ENCODE data around the gene ONECUT1.

The ONECUT1 gene

GRCh38 chr15:52804526-52805081 lies 14.5 kb upstream of the ONECUT1 start:
- Histone ChIP-seq H3K27me3 (ENCODE audit: insufficient read depth, low read length) (peaks cover 94% of the 10 kb centered on the region), H3K27ac (ENCODE audit: low read depth, low read length) (peak overlapping the region; percentile 84)
- WGBS, result under 1% methylated on average over 25 of the region's 25 CpGs

DNA sequence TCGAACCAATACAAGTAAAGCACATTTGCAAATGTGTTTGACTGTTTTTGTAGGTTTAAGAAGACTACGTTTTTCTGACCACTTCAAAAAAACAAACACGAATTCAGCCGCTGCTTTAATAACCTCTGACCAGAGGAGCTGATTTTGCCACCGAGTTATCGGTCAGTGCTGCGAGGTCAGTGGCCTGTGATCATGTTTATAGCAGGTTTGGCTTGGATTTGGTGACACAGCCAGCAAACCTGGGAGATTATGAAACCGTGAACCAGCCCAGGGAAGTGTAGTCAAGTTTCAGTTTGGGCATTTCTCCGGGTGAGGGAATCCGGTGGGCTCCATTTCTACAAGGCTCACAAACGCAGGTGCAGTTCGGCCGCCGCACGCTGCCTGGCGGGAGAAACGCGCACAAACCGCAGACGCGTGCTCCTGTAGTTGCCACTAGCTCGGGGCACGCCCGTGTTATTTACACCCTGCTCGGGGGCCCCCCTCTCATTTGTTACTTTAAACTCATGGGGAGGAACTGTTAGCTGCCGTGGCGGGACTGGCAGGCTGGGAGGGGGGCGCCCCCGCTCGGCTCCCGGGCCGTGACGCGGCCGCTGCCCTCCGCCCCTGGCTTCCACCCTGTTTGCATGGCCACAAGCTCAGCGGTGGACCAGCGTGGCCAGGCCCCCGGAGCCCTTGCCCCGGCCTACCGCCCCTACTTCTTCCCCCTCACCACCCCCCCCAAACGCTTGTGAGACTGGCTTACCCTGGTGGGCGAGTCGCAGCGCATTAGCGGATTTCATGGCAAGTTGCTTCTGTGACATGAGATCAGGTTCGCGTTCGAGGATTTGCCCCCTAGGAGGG lies 13.6 kb upstream of the ONECUT1 start:
- Histone ChIP-seq H3K9me3 (ENCODE audit: insufficient read depth, low read depth, low read length) (no peaks in the 10 kb centered on the region), H3K27ac (ENCODE audit: low read depth, low read length) (no peak overlapping the region), H3K36me3 (ENCODE audit: insufficient read depth, low read length) (no peaks in the 10 kb centered on the region; the same call in 1 of the 2 replicates), H3K9ac (ENCODE audit: low read depth, low read length) (no peak overlapping the region), H3K4me3 (ENCODE audit: low read length) (peak overlapping the region; percentile 66), H3K4me1 (ENCODE audit: insufficient read depth, low read length) (peaks cover 47% of the 10 kb centered on the region), H3K27me3 (ENCODE audit: insufficient read depth, low read length) (peaks cover 96% of the 10 kb centered on the region)
- WGBS, result under 1% methylated on average over 49 of the region's 49 CpGs

More at GRCh38 chr15:52804526-52805081, 14.5 kb upstream of the ONECUT1 start:
- H3K9me3 ChIP-seq (ENCODE audit: insufficient read depth, low read depth, low read length), result no peaks in the 10 kb centered on the region
- H3K4me1 ChIP-seq (ENCODE audit: insufficient read depth, low read length), result peaks cover 40% of the 10 kb centered on the region
- H3K4me3 ChIP-seq (ENCODE audit: low read length), result peak overlapping the region; percentile 66
- H3K36me3 ChIP-seq (ENCODE audit: insufficient read depth, low read length), result no peaks in the 10 kb centered on the region; the same call in 1 of the 2 replicates
- H3K9ac ChIP-seq (ENCODE audit: low read depth, low read length), result peak overlapping the region; percentile 77; the same call in 1 of the 2 replicates

- Histone ChIP-seq H3K9me3 (ENCODE audit: insufficient read depth, low read depth, low read length) (no peaks in the 10 kb centered on the region), H3K27me3 (ENCODE audit: insufficient read depth, low read length) (peaks cover 97% of the 10 kb centered on the region), H3K36me3 (ENCODE audit: insufficient read depth, low read length) (no peaks in the 10 kb centered on the region; the same call in 1 of the 2 replicates), H3K27ac (ENCODE audit: low read depth, low read length) (no peak overlapping the region), H3K9ac (ENCODE audit: low read depth, low read length) (no peak overlapping the region), H3K4me1 (ENCODE audit: insufficient read depth, low read length) (peaks cover 53% of the 10 kb centered on the region), H3K4me3 (ENCODE audit: low read length) (peak overlapping the region; percentile 66)
- WGBS, result 13% methylated on average over 7 of the region's 8 CpGs
Measured at GRCh38 chr15:52803108-52803466, 13.0 kb upstream of the ONECUT1 start.

DNA sequence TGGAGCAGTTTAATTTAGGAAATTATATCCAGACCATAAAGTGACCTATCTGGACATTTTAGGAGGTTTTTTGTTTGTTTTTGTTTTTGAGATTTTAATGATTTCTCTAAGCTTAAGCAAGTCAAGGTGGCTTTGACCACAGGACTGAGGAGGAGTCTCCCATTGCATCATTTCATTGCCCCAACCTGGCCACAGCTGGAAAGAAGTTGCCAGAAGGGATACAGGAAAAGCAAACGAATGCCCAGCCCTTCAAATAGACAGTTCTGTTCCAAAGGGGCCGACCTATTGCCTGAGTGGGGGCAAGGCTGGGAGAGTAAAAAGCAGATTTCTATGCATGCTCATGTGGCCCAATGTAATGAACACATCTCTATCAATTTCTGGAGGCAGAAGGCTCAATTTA lies 12.0 kb upstream of the ONECUT1 start:
- Histone ChIP-seq H3K4me3 (ENCODE audit: low read length) (no peak overlapping the region), H3K9ac (ENCODE audit: low read depth, low read length) (no peak overlapping the region), H3K36me3 (ENCODE audit: insufficient read depth, low read length) (no peaks in the 10 kb centered on the region; the same call in 1 of the 2 replicates), H3K27me3 (ENCODE audit: insufficient read depth, low read length) (peaks cover 97% of the 10 kb centered on the region), H3K27ac (ENCODE audit: low read depth, low read length) (no peak overlapping the region), H3K9me3 (ENCODE audit: insufficient read depth, low read depth, low read length) (no peaks in the 10 kb centered on the region), H3K4me1 (ENCODE audit: insufficient read depth, low read length) (peaks cover 62% of the 10 kb centered on the region)
- WGBS, result 80% methylated on average over 2 of the region's 2 CpGs

DNA sequence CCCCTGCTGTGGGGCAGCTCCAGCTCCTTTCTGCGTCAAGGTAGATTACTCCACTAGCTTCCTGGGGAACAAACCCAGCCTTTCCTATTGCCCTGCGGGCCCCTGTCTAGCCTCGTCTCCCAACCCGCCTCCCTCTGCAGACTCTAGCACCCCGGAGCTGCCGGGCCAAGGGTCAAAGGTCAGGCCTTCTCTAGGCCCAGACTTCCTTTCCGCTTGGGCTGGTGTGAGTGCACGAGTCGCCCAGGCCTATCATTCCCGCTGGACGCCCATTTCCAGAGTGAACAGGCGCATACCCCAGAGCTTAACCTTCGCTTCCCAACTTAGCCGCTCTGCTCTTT lies 11.6 kb upstream of the ONECUT1 start:
- no peaks in the 10 kb centered on the region for H3K9me3 ChIP-seq (ENCODE audit: insufficient read depth, low read depth, low read length)
- H3K4me3 ChIP-seq (ENCODE audit: low read length), result no peak overlapping the region
- H3K27ac ChIP-seq (ENCODE audit: low read depth, low read length), result no peak overlapping the region
- no peak overlapping the region for H3K9ac ChIP-seq (ENCODE audit: low read depth, low read length)
- WGBS, result 86% methylated on average over 14 of the region's 14 CpGs
- peaks cover 63% of the 10 kb centered on the region for H3K4me1 ChIP-seq (ENCODE audit: insufficient read depth, low read length)
- no peaks in the 10 kb centered on the region; the same call in 1 of the 2 replicates for H3K36me3 ChIP-seq (ENCODE audit: insufficient read depth, low read length)
- peaks cover 97% of the 10 kb centered on the region for H3K27me3 ChIP-seq (ENCODE audit: insufficient read depth, low read length)

- no peak overlapping the region for H3K4me3 ChIP-seq (ENCODE audit: low read length)
- no peaks in the 10 kb centered on the region; the same call in 1 of the 2 replicates for H3K36me3 ChIP-seq (ENCODE audit: insufficient read depth, low read length)
- H3K4me1 ChIP-seq (ENCODE audit: insufficient read depth, low read length), result peaks cover 63% of the 10 kb centered on the region
- H3K27ac ChIP-seq (ENCODE audit: low read depth, low read length), result no peak overlapping the region
- WGBS, result 86% methylated on average over 44 of the region's 44 CpGs
- H3K9ac ChIP-seq (ENCODE audit: low read depth, low read length), result no peak overlapping the region
- no peaks in the 10 kb centered on the region for H3K9me3 ChIP-seq (ENCODE audit: insufficient read depth, low read depth, low read length)
- peaks cover 97% of the 10 kb centered on the region for H3K27me3 ChIP-seq (ENCODE audit: insufficient read depth, low read length)
Measured at GRCh38 chr15:52800828-52801747, 11.0 kb upstream of the ONECUT1 start.

DNA sequence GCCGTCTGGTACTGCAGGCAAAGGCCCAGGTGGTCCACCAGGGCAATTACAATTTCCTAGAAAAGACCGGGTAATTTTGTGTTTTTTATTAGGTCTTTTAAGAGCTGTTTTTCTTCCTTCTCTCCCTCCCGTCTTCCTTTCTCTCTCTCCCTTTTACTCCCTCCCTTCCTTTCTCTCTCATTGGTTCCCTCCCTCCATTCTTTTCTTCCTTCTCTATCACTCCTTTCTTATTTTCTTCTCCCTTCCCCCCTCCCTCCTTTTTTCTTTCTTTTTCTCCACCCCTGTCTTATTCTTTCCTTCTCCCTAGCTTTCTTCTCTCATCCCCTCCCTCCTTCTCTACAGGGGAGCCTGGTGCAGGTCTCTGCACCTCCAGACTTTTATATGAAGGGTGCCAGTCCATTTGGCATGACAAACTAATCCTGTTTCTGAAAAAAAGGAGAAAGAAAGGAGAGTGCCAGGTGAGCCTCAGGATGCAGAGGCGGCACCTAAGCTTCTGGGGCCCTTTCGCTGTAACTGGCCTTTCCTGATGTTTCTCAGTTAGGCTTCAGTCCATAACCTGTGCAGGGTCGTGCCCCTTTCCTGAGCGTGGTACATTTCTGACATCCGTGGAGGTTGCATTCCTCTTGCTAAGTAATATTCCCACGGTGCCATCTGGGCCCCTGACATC lies 9.1 kb upstream of the ONECUT1 start:
- Histone ChIP-seq H3K9ac (ENCODE audit: low read depth, low read length) (no peak overlapping the region), H3K36me3 (ENCODE audit: insufficient read depth, low read length) (no peaks in the 10 kb centered on the region; the same call in 1 of the 2 replicates), H3K4me1 (ENCODE audit: insufficient read depth, low read length) (peaks cover 72% of the 10 kb centered on the region), H3K4me3 (ENCODE audit: low read length) (peak overlapping the region; percentile 33; the same call in 1 of the 2 replicates), H3K27me3 (ENCODE audit: insufficient read depth, low read length) (peaks cover 100% of the 10 kb centered on the region), H3K9me3 (ENCODE audit: insufficient read depth, low read depth, low read length) (no peaks in the 10 kb centered on the region), H3K27ac (ENCODE audit: low read depth, low read length) (no peak overlapping the region)
- WGBS, result 52% methylated on average over 8 of the region's 9 CpGs

DNA sequence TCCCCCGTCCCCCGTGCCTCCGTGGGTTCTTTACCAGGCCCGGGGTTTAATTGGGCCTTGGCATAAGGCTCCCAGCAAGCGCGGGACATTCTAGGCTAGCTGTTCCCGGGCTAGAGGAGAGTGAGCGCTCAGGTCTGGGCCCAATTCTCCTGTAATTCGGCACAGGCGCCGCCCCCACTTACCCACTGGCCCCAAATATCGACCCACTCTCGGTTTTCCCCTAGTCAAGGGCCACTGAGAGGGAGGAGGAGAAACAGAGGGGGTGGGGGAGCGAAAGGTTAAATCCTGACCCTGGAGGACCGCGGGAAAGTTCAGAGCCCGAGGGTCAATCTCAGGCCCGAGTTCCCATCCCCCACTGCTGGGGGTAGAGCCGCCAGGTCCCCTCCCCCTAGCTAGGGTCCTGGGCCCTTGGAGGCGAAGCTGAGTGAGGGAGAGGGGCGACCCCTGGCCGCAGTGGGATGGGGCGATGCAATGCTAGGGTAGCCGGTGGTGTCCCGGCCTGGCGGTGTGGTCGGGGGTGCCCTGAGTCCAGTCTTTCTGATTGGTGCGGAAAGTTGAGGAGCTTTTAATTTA lies 8.5 kb upstream of the ONECUT1 start:
- Histone ChIP-seq H3K9me3 (ENCODE audit: insufficient read depth, low read depth, low read length) (no peaks in the 10 kb centered on the region), H3K36me3 (ENCODE audit: insufficient read depth, low read length) (no peaks in the 10 kb centered on the region; the same call in 1 of the 2 replicates), H3K4me1 (ENCODE audit: insufficient read depth, low read length) (peaks cover 79% of the 10 kb centered on the region), H3K4me3 (ENCODE audit: low read length) (peak overlapping the region; percentile 33), H3K27ac (ENCODE audit: low read depth, low read length) (no peak overlapping the region), H3K9ac (ENCODE audit: low read depth, low read length) (no peak overlapping the region), H3K27me3 (ENCODE audit: insufficient read depth, low read length) (peaks cover 100% of the 10 kb centered on the region)
- WGBS, result 8% methylated on average over 25 of the region's 28 CpGs

DNA sequence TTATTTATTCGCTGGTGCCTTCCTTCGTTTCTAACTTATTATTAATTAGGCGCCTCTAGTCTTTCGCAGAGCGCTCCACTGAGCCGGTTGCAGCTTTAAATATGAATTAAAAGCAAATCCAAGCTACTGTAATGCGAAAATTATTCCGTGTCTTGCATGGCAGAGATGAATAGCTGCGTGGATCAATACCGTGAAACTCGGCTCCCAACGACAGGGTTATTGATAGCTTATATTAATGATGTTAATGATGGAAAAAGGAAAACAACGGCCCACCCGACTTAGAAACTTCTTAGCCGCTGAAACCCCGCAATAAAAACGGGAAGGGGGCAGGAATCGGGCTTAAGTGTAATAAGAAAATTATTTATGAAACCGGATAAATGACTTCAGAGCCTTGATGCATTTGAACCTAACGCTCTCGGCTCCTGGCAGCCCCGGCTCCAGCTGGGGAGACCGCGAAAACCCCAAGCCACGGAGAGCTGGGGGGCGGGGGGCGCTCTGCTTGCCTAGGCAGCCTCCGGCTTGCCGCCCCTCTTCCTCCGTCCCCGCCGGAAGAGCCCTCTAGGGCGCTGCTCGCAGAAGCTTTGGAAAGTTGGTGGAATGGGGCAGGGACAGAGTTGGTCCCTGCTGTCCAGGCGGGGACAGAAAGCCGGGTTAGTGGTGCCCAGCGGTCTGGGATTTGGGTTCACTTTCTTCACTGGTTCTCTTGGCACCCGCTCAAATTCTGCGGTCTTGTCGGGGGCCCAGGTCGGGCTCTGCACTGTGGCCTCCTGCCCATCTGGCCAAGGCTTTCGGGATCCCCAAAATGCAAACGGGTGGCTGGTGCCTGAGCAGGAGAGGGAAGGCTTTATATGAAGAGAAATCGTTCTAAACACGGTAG lies 7.7 kb upstream of the ONECUT1 start:
- 19% methylated on average over 45 of the region's 45 CpGs for WGBS
- Histone ChIP-seq H3K27me3 (ENCODE audit: insufficient read depth, low read length) (peaks cover 100% of the 10 kb centered on the region), H3K9ac (ENCODE audit: low read depth, low read length) (no peak overlapping the region), H3K4me3 (ENCODE audit: low read length) (peak overlapping the region; percentile 33), H3K27ac (ENCODE audit: low read depth, low read length) (no peak overlapping the region), H3K4me1 (ENCODE audit: insufficient read depth, low read length) (peaks cover 80% of the 10 kb centered on the region), H3K9me3 (ENCODE audit: insufficient read depth, low read depth, low read length) (no peaks in the 10 kb centered on the region), H3K36me3 (ENCODE audit: insufficient read depth, low read length) (no peaks in the 10 kb centered on the region; the same call in 1 of the 2 replicates)
